GM20000 (cell line): ENCODE results near the gene ZFP36L1.

Experiments
- DNase-seq: peaks from one replicate; pipeline ENCODE4 v3.0.0; 2012; ENCODE audit warnings: low spot score
- TF ChIP-seq, protein P1 (sequence below): IDR thresholded peaks from 2 replicates; pipeline ENCODE4 v1.5.1; 2012; ENCODE audit warnings: mild to moderate bottlenecking, control low read depth; ENCODE audit errors: extremely low read depth, missing control alignments

The ZFP36L1 gene

DNA sequence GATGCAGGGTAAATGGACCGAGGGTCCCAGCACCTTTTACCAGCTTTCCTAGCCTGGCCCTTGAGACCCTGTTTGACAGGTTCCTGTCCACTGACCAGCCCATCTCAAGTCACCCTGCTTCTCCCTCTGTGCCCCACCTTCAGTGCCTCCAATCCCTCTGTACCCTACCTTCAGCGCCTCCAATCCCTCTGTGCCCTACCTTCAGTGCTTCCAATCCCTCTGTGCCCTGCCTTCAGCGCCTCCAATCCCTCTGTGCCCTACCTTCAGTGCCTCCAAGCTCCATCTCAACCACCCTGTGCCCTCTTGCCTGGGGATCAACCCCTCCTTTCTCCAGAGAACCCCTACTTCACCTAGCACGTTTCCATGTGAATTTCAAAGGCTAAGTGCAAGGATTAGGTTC is 54.3 kb downstream of the ZFP36L1 start:
- TF ChIP-seq, protein P1, sequence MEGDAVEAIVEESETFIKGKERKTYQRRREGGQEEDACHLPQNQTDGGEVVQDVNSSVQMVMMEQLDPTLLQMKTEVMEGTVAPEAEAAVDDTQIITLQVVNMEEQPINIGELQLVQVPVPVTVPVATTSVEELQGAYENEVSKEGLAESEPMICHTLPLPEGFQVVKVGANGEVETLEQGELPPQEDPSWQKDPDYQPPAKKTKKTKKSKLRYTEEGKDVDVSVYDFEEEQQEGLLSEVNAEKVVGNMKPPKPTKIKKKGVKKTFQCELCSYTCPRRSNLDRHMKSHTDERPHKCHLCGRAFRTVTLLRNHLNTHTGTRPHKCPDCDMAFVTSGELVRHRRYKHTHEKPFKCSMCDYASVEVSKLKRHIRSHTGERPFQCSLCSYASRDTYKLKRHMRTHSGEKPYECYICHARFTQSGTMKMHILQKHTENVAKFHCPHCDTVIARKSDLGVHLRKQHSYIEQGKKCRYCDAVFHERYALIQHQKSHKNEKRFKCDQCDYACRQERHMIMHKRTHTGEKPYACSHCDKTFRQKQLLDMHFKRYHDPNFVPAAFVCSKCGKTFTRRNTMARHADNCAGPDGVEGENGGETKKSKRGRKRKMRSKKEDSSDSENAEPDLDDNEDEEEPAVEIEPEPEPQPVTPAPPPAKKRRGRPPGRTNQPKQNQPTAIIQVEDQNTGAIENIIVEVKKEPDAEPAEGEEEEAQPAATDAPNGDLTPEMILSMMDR = no peak
- DNase-seq = no peak
